HepG2 (cell line): ENCODE data around the gene CLEC11A. TPM values are rescaled to one million over a fixed set of nuclear protein-coding genes. Genes with fewer than 3 reads are reported as not detected.
A peak's percentile ranks its signal among the peaks of the same experiment; 100 is the strongest.

Experiments
- ATF3 ChIP-seq: sonication (generic); formaldehyde crosslinking; IDR thresholded peaks from 2 replicates; pipeline ENCODE4 v1.4.0; 2020; ENCODE audit warnings: missing genetic modification reagents
- EZH2 ChIP-seq: conservative IDR thresholded peaks from 2 replicates; pipeline ENCODE4 v1.6.1; 2012; ENCODE audit warnings: mild to moderate bottlenecking, low read depth, low read length, moderate library complexity
- GABPB1 ChIP-seq: IDR thresholded peaks from 2 replicates; pipeline ENCODE4 v1.6.1; 2016; ENCODE audit warnings: mild to moderate bottlenecking, missing genetic modification reagents, moderate library complexity, missing compliant biosample characterization
- HNRNPK ChIP-seq: fragments of 200-400 bp; formaldehyde crosslinking; IDR thresholded peaks from 2 replicates; pipeline ENCODE4 v1.6.1; 2018; ENCODE audit warnings: low read length, low read depth, moderate library complexity, mild to moderate bottlenecking; ENCODE audit not compliant: poor library complexity, severe bottlenecking
- HNRNPLL ChIP-seq: fragments of 200-400 bp; formaldehyde crosslinking; IDR thresholded peaks from 2 replicates; pipeline ENCODE4 v1.6.1; 2017; ENCODE audit warnings: mild to moderate bottlenecking, low read depth, low read length; ENCODE audit not compliant: poor library complexity, severe bottlenecking
- HOXA7 ChIP-seq: sonication (generic); formaldehyde crosslinking; IDR thresholded peaks from 2 replicates; pipeline ENCODE4 v1.8.1; 2022; ENCODE audit warnings: mild to moderate bottlenecking, missing genetic modification reagents, moderate library complexity
- KDM5A ChIP-seq: fragments of 200-600 bp; sonication (generic); IDR thresholded peaks from 2 replicates; pipeline ENCODE4 v1.7.0; 2018; ENCODE audit warnings: antibody characterized with exemption, mild to moderate bottlenecking, low read length, borderline replicate concordance
- KLF16 ChIP-seq, 2 experiments: sonication (generic) in 1 of 2; formaldehyde crosslinking in 1 of 2; IDR thresholded peaks; 2 replicates each; pipeline versions ENCODE4 v1.6.1 to v1.8.0; 2016 to 2023; ENCODE audit warnings: missing genetic modification reagents in 2 of 2, missing compliant biosample characterization in 1 of 2
- RNF219 ChIP-seq: sonication (generic); formaldehyde crosslinking; IDR thresholded peaks from 2 replicates; pipeline ENCODE4 v1.5.0; 2020; ENCODE audit warnings: mild to moderate bottlenecking, missing genetic modification reagents
- SPEN ChIP-seq: sonication (generic); formaldehyde crosslinking; IDR thresholded peaks from 2 replicates; pipeline ENCODE4 v1.5.1; 2020; ENCODE audit warnings: low read depth, mild to moderate bottlenecking, missing genetic modification reagents
- THAP11 ChIP-seq: IDR thresholded peaks from 2 replicates; pipeline ENCODE4 v1.6.1; 2016; ENCODE audit warnings: missing biosample characterization, missing genetic modification reagents
- ZNF468 ChIP-seq: sonication (generic); formaldehyde crosslinking; IDR thresholded peaks from 2 replicates; pipeline ENCODE4 v1.8.0; 2022; ENCODE audit warnings: mild to moderate bottlenecking, moderate library complexity, missing genetic modification reagents
- ZNF574 ChIP-seq: sonication (generic); formaldehyde crosslinking; IDR thresholded peaks from 2 replicates; pipeline ENCODE4 v1.4.0; 2020; ENCODE audit warnings: missing genetic modification reagents
- ZSCAN12 ChIP-seq: sonication (generic); formaldehyde crosslinking; IDR thresholded peaks from 2 replicates; pipeline ENCODE4 v1.9.0; 2021; ENCODE audit warnings: mild to moderate bottlenecking, missing genetic modification reagents
- polyA plus RNA-seq, 8 experiments: library from polyadenylated mRNA; depleted of rRNA in 3 of 8; stranded (reverse) in 7 of 8; unstranded in 1 of 8; fragments of >200 nt; fragmentation: Illumina TruSeq in 4 of 8; extraction: Trizol in 4 of 8; gene quantifications; 2 replicates each; pipeline versions ENCODE4 v1.2.1 to v1.2.3, GENCODE V29; 2011 to 2016; ENCODE audit warnings: low read depth in 4 of 8, missing spikeins in 1 of 8, mixed read lengths in 1 of 8; ENCODE audit not compliant: insufficient read depth in 1 of 8
- total RNA-seq, 5 experiments: library from RNA; depleted of rRNA; stranded (reverse); fragments of >200 nt; fragmentation: Illumina TruSeq; extraction: Trizol; gene quantifications; 2 replicates each; pipeline ENCODE4 v1.2.3, GENCODE V29; 2016; ENCODE audit warnings: low read depth in 1 of 5

The CLEC11A gene
- total and polyA plus RNA-seq, 2 of the 13 experiments (the other 11 are each of a cell fraction or from before 2014, with no cell fraction given), result not detected

GRCh38 chr19:50724522-50725217 lies 1.5 kb downstream of the CLEC11A start (continued):
- TF ChIP-seq SPEN (0 out of 2 replicates have a peak, but pooled peaks have one; percentile 19), ZSCAN12 (CRISPR knock-in tag) (no peak), HOXA7 (no peak), HNRNPLL (peak; percentile 39), EZH2 (no peak), ATF3 (CRISPR knock-in tag) (0 out of 2 replicates have a peak, but pooled peaks have one; percentile 7), ZNF468 (CRISPR knock-in tag) (no peak), HNRNPK (peak; percentile 26), ZNF574 (CRISPR knock-in tag) (0 out of 2 replicates have a peak, but pooled peaks have one; percentile 18), RNF219 (CRISPR knock-in tag) (no peak), THAP11 (CRISPR knock-in tag) (peak; percentile 25; the same call in 1 of the 2 replicates), KDM5A (no peak), GABPB1 (CRISPR knock-in tag) (peak; percentile 59; the same call in 1 of the 2 replicates), KLF16 (CRISPR knock-in tag; IDR thresholded peaks at IDR 0.05) (no peak)
